Measurements from ENCODE around the gene MBD6. TPM values are rescaled to one million over a fixed set of nuclear protein-coding genes. Genes with fewer than 3 reads are reported as not detected.
A peak's percentile ranks its signal among the peaks of the same experiment; 100 is the strongest.

Gene MBD6
- total RNA-seq, 1 donor from 2014 or later: 99.0 TPM

DNA sequence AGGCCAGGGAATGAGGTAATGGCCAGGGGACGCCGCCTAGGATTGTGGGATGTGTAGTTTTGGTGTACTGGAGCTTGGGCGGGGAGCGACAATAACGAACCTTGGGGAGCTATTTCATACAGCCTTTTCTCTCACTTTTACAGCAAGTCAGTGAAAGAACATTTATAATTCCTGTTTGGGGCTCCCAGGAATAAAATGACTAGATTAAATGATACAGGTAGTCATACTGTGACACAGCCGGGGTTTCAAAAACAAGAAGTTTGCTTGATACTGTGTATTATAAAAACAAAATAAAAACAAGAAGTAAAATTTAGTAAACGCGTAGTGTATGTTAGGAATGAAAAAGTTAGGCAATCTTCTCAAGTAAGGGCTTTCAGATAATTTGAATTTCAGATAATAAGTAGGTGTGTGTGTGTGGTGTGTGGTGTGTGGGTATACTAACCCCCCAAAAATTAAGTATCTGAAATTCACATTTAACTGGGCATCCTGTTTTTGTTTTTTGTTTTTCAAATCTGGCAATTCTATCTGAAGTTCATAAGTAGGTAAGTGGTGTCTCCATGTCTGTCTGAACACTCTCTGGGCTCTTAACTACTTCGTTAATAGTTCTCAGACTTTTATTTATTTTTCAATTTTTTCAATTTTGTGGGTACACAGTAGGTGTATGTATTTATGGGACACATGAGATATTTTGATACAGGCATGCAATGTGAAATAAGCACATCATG lies 24.8 kb downstream of the MBD6 start:
- H3K27me3 Mint-ChIP-seq (ENCODE audit: unreplicated experiment): peaks cover 13% of the 10 kb centered on the region
- DNase-seq (ENCODE audit: low spot score): no peak
- H3K4me3 Mint-ChIP-seq (ENCODE audit: unreplicated experiment): peak overlapping the region; percentile 100
- TF ChIP-seq, protein P1, sequence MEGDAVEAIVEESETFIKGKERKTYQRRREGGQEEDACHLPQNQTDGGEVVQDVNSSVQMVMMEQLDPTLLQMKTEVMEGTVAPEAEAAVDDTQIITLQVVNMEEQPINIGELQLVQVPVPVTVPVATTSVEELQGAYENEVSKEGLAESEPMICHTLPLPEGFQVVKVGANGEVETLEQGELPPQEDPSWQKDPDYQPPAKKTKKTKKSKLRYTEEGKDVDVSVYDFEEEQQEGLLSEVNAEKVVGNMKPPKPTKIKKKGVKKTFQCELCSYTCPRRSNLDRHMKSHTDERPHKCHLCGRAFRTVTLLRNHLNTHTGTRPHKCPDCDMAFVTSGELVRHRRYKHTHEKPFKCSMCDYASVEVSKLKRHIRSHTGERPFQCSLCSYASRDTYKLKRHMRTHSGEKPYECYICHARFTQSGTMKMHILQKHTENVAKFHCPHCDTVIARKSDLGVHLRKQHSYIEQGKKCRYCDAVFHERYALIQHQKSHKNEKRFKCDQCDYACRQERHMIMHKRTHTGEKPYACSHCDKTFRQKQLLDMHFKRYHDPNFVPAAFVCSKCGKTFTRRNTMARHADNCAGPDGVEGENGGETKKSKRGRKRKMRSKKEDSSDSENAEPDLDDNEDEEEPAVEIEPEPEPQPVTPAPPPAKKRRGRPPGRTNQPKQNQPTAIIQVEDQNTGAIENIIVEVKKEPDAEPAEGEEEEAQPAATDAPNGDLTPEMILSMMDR (IDR thresholded peaks at IDR 0.05; ENCODE audit: unreplicated experiment): no peak
- H3K9me3 Mint-ChIP-seq (ENCODE audit: unreplicated experiment): no peaks in the 10 kb centered on the region
- H3K36me3 Mint-ChIP-seq (ENCODE audit: low read depth, unreplicated experiment): no peaks in the 10 kb centered on the region
- H3K27ac Mint-ChIP-seq (ENCODE audit: unreplicated experiment): peak overlapping the region; percentile 97
- H3K4me1 Mint-ChIP-seq (ENCODE audit: unreplicated experiment): peaks cover 26% of the 10 kb centered on the region

DNA sequence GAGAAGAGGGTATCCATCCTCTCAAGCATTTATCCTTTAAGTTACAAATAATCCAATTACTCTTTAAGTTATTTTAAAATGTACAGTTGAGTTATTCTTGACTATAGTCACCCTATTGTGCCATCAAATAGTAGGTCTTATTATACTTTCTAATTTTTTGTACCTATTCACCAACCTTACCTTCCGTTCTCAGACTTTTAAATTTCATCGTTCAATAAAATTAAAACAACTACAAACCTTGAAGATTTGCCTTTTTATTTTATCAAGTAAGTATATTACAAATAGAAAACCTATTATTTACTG lies 25.3 kb downstream of the MBD6 start:
- no peak for DNase-seq (ENCODE audit: low spot score)
- TF ChIP-seq, protein P1 (IDR thresholded peaks at IDR 0.05; ENCODE audit: unreplicated experiment): no peak
- Mint-ChIP-seq H3K27ac (ENCODE audit: unreplicated experiment) (no peak overlapping the region), H3K4me1 (ENCODE audit: unreplicated experiment) (peaks cover 26% of the 10 kb centered on the region), H3K27me3 (ENCODE audit: unreplicated experiment) (peaks cover 13% of the 10 kb centered on the region), H3K4me3 (ENCODE audit: unreplicated experiment) (no peak overlapping the region), H3K36me3 (ENCODE audit: low read depth, unreplicated experiment) (no peaks in the 10 kb centered on the region), H3K9me3 (ENCODE audit: unreplicated experiment) (no peaks in the 10 kb centered on the region)

DNA sequence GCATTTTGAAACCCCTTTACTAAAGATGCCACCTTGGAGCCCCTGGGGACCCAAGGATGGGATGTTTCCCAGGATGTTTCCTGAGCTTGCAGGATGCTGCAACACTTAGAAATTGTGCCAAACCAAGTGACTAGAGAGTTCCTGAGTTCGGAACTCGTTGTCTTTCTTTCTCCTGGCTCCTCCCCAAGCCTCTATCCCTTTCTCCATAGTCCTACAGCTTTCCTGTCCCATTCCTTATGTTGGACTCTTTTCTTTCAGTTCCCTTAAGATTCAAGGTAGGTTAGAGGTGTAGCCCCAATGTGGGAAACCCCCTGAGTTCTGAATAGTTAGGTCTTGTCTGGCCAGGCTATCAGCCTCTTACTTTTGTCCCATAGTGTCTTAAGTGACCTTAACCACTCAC lies 25.9 kb downstream of the MBD6 start:
- H3K4me3 Mint-ChIP-seq (ENCODE audit: unreplicated experiment): peak overlapping the region; percentile 7
- H3K27ac Mint-ChIP-seq (ENCODE audit: unreplicated experiment): no peak overlapping the region
- peaks cover 26% of the 10 kb centered on the region for H3K4me1 Mint-ChIP-seq (ENCODE audit: unreplicated experiment)
- peaks cover 13% of the 10 kb centered on the region for H3K27me3 Mint-ChIP-seq (ENCODE audit: unreplicated experiment)
- TF ChIP-seq, protein P1 (IDR thresholded peaks at IDR 0.05; ENCODE audit: unreplicated experiment): no peak
- DNase-seq (ENCODE audit: low spot score): no peak
- H3K36me3 Mint-ChIP-seq (ENCODE audit: low read depth, unreplicated experiment): no peaks in the 10 kb centered on the region
- H3K9me3 Mint-ChIP-seq (ENCODE audit: unreplicated experiment): no peaks in the 10 kb centered on the region

DNA sequence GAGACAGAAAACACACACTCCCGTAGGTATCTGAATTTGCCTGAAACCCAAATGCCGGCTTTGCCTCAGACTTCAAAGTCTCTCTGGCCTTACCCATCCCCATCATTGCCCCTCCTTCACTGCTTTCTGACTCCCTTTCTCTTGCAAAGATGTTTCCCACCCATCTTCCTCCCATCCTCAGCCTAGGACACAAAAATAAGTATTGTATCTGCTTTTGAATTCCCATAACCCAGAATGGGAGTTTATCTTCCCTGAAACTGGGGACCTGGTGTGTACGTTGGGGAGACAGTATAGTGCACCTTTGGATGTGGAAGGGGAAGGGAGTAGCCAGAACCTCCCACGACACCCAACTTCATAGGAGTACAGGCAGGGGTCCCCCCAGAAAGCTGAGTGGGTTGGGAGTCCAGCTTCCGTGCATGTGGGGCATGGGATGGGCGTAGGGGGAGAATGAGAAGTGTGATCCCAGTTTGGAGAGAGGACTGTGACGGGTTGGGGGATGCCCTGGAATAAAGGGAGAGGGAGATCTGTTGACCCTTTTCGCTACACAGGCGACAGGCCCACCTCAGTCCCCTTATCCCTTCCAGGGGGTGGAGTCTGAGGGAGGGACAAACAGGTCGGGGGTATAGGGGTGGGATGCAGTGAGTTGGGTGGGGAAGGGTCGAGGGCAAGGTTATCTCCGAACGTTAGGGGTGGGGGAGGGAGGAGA lies 26.7 kb downstream of the MBD6 start:
- Mint-ChIP-seq H3K4me1 (ENCODE audit: unreplicated experiment) (peaks cover 26% of the 10 kb centered on the region), H3K36me3 (ENCODE audit: low read depth, unreplicated experiment) (no peaks in the 10 kb centered on the region), H3K27ac (ENCODE audit: unreplicated experiment) (no peak overlapping the region), H3K27me3 (ENCODE audit: unreplicated experiment) (peaks cover 13% of the 10 kb centered on the region), H3K4me3 (ENCODE audit: unreplicated experiment) (peak overlapping the region; percentile 65), H3K9me3 (ENCODE audit: unreplicated experiment) (no peaks in the 10 kb centered on the region)
- TF ChIP-seq, protein P1 (IDR thresholded peaks at IDR 0.05; ENCODE audit: unreplicated experiment): no peak
- DNase-seq (ENCODE audit: low spot score): no peak

Data from endothelial cell (in vitro differentiated cells).